ENCODE results near the gene TAAR1.
"Not testable (repeated sequence)": the region's sequence is repeated elsewhere in the genome, so short reads cannot be mapped to it uniquely, and the experiment has no call there.

TAAR1 gene, protein sequence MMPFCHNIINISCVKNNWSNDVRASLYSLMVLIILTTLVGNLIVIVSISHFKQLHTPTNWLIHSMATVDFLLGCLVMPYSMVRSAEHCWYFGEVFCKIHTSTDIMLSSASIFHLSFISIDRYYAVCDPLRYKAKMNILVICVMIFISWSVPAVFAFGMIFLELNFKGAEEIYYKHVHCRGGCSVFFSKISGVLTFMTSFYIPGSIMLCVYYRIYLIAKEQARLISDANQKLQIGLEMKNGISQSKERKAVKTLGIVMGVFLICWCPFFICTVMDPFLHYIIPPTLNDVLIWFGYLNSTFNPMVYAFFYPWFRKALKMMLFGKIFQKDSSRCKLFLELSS

DNA sequence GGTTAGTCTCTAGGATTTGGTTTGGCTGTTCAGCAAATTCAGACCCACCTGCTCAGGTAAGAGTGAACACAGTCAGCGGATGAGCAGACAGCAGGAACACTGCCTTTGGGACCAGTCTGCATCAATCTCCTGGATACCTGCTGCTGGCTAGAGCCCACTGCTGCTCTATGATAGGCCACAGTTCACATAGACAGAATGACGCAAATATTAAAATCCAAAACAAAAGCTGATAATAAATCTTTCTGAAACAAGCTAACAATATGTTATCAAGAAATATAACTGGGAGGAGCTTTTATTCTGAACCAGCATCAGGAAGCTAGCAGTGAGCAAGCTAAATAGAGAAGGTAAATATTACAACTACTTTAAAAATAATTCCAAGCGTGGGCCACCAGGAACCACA is at the start of gene TAAR1:
Gene TAAR1, minus strand, starts transcription at position 101 of the 400 bp plus-strand sequence. CDS start 13,179 bp downstream, outside the sequence.
- DNase-seq (ENCODE audit: low read depth, low spot score) = no peak
- TF ChIP-seq, protein P1, sequence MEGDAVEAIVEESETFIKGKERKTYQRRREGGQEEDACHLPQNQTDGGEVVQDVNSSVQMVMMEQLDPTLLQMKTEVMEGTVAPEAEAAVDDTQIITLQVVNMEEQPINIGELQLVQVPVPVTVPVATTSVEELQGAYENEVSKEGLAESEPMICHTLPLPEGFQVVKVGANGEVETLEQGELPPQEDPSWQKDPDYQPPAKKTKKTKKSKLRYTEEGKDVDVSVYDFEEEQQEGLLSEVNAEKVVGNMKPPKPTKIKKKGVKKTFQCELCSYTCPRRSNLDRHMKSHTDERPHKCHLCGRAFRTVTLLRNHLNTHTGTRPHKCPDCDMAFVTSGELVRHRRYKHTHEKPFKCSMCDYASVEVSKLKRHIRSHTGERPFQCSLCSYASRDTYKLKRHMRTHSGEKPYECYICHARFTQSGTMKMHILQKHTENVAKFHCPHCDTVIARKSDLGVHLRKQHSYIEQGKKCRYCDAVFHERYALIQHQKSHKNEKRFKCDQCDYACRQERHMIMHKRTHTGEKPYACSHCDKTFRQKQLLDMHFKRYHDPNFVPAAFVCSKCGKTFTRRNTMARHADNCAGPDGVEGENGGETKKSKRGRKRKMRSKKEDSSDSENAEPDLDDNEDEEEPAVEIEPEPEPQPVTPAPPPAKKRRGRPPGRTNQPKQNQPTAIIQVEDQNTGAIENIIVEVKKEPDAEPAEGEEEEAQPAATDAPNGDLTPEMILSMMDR (IDR thresholded peaks at IDR 0.05; ENCODE audit: insufficient read depth, low read length, missing control alignments) = no peak
- POLR2A ChIA-PET = no interaction called here
- no peak within 1 kb of the TSS for H3K4me3 ChIP-seq (ENCODE audit: low read depth, low read length)
- CTCF ChIA-PET = interaction anchor here (1.4 kb wide), 1 partner anchor 10 kb away, joined by 5 read pairs; no protein-coding TSS in a partner anchor

DNA sequence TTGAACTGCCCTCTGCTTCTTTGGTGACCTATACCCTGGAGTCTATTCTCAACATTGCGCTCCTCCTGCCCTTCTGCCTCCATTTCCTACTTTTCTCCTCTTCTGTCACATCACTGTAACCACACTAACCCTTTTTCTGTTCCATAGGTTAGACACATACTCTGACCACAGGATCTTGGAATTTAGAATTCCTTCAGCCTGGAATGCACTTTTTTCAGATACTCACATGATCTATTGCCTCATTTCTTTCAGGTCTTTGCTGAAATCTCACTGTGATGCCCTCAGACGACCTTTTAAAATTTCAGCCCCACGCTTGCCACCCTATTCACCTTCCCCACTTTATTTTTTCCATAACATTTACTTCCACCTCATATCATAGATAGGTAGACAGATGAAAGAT is 49.8 kb upstream of the TAAR1 start:
- H3K4me3 ChIP-seq (ENCODE audit: low read depth, low read length) = no peak overlapping the region
- ChIA-PET POLR2A (no interaction called here), CTCF (no interaction called here)
- TF ChIP-seq, protein P1 (IDR thresholded peaks at IDR 0.05; ENCODE audit: insufficient read depth, low read length, missing control alignments) = no peak
- no peak for DNase-seq (ENCODE audit: low read depth, low spot score)

DNA sequence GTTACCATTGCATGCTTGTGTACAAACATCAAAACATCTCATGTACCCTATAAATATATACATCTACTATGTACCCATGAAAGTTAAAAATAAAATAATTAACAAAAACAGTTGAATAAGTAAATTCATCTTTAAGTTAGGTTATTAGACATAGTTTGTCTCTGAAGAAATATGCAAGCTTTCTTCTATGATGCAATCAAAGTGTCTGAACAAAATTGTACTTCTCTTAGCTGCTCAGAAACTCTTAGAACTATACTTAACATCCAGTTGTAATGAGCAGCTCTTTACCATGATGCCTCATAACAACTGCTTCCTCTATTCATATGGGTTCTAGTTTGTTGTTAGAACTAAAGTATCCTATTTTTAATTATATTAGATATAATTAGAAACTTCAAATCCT is 49.0 kb upstream of the TAAR1 start:
- CTCF ChIA-PET = no interaction called here
- POLR2A ChIA-PET = no interaction called here
- no peak for DNase-seq (ENCODE audit: low read depth, low spot score)
- TF ChIP-seq, protein P1 (IDR thresholded peaks at IDR 0.05; ENCODE audit: insufficient read depth, low read length, missing control alignments) = no peak
- no peak overlapping the region for H3K4me3 ChIP-seq (ENCODE audit: low read depth, low read length)

DNA sequence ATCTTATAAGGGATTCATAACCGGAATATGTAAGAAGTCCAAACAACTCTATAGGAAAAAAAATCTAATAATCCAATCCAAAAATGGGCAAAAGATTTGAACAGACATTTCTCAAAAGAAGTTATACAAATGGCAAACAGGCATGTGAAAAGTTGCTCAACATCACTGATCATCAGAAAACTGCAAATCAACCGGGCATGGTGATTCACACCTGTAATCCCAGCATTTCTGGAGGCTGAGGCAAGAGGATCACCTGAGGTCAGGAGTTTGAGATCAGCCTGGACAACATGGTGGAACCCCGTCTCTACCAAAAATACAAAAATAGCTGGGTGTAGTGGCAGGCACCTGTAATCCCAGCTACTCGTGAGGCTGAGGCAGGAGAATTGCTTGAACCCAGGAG is 47.8 kb upstream of the TAAR1 start:
- DNase-seq (ENCODE audit: low read depth, low spot score); CTCF ChIA-PET; POLR2A ChIA-PET; H3K4me3 ChIP-seq (ENCODE audit: low read depth, low read length): not testable (repeated sequence)

DNA sequence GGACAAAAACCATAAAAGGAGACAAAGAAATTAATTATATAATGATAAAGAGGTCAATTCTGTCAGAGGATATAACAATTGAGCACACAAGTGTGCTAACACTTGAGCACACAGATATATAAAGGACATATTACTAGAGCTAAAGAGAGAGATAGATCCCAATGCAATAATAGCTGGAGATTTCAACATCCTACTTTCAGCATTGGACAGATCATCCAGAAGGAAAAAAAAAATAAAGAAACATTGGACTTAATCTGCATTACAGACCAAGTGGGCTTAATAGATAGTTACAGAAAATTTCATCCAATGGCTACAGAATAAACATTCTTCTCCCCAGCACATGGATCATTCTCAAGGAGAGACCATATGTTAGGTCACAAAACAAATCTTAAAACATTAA is 45.0 kb upstream of the TAAR1 start:
- ChIA-PET CTCF (no interaction called here), POLR2A (no interaction called here)
- TF ChIP-seq, protein P1 (IDR thresholded peaks at IDR 0.05; ENCODE audit: insufficient read depth, low read length, missing control alignments) = no peak
- no peak overlapping the region for H3K4me3 ChIP-seq (ENCODE audit: low read depth, low read length)
- DNase-seq (ENCODE audit: low read depth, low spot score) = no peak

DNA sequence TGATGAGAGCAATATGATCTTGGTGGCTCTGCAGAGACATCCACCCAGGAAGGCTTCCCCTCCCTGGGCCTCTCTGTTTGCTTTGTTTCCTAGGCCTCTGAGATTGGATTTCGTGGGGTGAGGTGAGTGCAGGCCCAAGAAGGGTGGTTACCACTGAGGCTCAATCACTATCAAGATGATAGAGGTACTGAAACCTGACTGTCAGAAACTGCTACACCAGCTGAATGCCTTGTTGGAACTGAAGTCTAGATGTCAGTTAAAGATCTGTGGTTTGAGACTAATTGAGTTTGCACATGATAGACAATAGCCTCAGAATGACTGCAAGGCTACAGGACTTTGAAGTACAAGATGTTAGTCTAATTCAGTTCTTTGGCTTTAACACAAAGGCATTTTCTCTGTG is 39.6 kb upstream of the TAAR1 start:
- DNase-seq (ENCODE audit: low read depth, low spot score) = no peak
- ChIA-PET POLR2A (no interaction called here), CTCF (no interaction called here)
- TF ChIP-seq, protein P1 (IDR thresholded peaks at IDR 0.05; ENCODE audit: insufficient read depth, low read length, missing control alignments) = no peak
- no peak overlapping the region for H3K4me3 ChIP-seq (ENCODE audit: low read depth, low read length)

DNA sequence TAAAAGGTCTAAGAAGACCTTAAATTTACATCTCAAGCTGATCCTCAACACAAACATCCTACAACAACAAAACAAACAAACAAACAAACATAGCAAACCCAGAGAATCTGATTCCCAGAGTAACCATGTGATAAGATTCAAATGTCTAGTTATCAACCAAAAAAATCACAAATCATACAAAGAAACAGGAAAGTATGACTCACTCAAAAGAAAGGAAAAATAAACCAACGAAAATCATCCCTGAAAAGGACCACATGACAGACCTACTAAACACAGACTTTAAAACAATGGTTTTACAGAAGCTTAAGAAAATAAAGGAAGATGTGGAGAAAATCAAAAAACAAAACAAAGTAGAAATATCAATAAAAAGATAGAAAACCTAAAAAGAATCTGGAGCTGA is 36.8 kb upstream of the TAAR1 start:
- POLR2A ChIA-PET = interaction anchor here (0.6 kb wide), 1 partner anchor 28 kb away, joined by 3 read pairs; no protein-coding TSS in a partner anchor
- no peak for DNase-seq (ENCODE audit: low read depth, low spot score)
- TF ChIP-seq, protein P1 (IDR thresholded peaks at IDR 0.05; ENCODE audit: insufficient read depth, low read length, missing control alignments) = no peak
- no peak overlapping the region for H3K4me3 ChIP-seq (ENCODE audit: low read depth, low read length)
- CTCF ChIA-PET = no interaction called here
